NOMO-1 treated with DMSO at 0.1 percent for 48 hours (cell line): ENCODE measurements around the gene MAMLD1.

ENCODE experiments used
- DNase-seq: peaks from one replicate; lab custom pipeline; 2025; ENCODE audit not compliant: unreplicated experiment; lab: John Stamatoyannopoulos, UW

Gene MAMLD1

GRCh38 chrX:150455215-150455608 lies 92.1 kb downstream of the MAMLD1 start:
- no peak for DNase-seq

GRCh38 chrX:150456466-150456865 lies 93.3 kb downstream of the MAMLD1 start:
- DNase-seq = no peak

- DNase-seq = no peak
Measured at GRCh38 chrX:150456941-150457340, 93.8 kb downstream of the MAMLD1 start.

- DNase-seq = no peak
Measured at GRCh38 chrX:150459196-150459595, 96.1 kb downstream of the MAMLD1 start.

- DNase-seq = no peak
Measured at GRCh38 chrX:150460063-150460462, 96.9 kb downstream of the MAMLD1 start.

GRCh38 chrX:150460781-150461180 lies 97.7 kb downstream of the MAMLD1 start:
- DNase-seq = no peak

- DNase-seq = no peak
Measured at GRCh38 chrX:150463566-150463965, 100.4 kb downstream of the MAMLD1 start.

GRCh38 chrX:150464001-150464400 lies 100.9 kb downstream of the MAMLD1 start:
- DNase-seq = no peak

- no peak for DNase-seq
Measured at GRCh38 chrX:150465326-150465725, 102.2 kb downstream of the MAMLD1 start.

GRCh38 chrX:150465881-150466775 lies 103.0 kb downstream of the MAMLD1 start:
- DNase-seq = no peak

- DNase-seq = no peak
Measured at GRCh38 chrX:150472306-150472705, 109.2 kb downstream of the MAMLD1 start.

- no peak for DNase-seq
Measured at GRCh38 chrX:150473371-150473770, 110.3 kb downstream of the MAMLD1 start.

GRCh38 chrX:150475461-150475860 lies 112.3 kb downstream of the MAMLD1 start:
- DNase-seq = no peak

GRCh38 chrX:150476164-150476699 lies 113.1 kb downstream of the MAMLD1 start:
- no peak for DNase-seq

GRCh38 chrX:150477371-150477770 lies 114.3 kb downstream of the MAMLD1 start:
- DNase-seq = no peak

- DNase-seq = peak; percentile 5
Measured at GRCh38 chrX:150478496-150479492, 115.7 kb downstream of the MAMLD1 start.

- peak; percentile 8 for DNase-seq
Measured at GRCh38 chrX:150482537-150483206, 119.6 kb downstream of the MAMLD1 start.

GRCh38 chrX:150483356-150483985 lies 120.4 kb downstream of the MAMLD1 start:
- DNase-seq = no peak

- no peak for DNase-seq
Measured at GRCh38 chrX:150486011-150486410, 122.9 kb downstream of the MAMLD1 start.

GRCh38 chrX:150487369-150488094 lies 124.4 kb downstream of the MAMLD1 start:
- DNase-seq = no peak
